Prostate gland (tissue), 2 donors: ENCODE data around the gene ZC3H6. TPM values are rescaled to one million over a fixed set of nuclear protein-coding genes. Genes with fewer than 3 reads are reported as not detected.
"Not testable (repeated sequence)": the region's sequence is repeated elsewhere in the genome, so short reads cannot be mapped to it uniquely, and the experiment has no call there.

Source experiments
- DNase-seq: peaks from one replicate; pipeline ENCODE4 v3.0.0-alpha.2; 2019; ENCODE audit warnings: low spot score
- H3K27ac ChIP-seq, 2 donors: fragments of 200-600 bp; sonication (generic); 2 replicates each; pipeline ENCODE4 v1.5.1; 2017 to 2019
- H3K27me3 ChIP-seq: fragments of 200-600 bp; sonication (generic); replicated peaks from 2 replicates; pipeline ENCODE4 v1.5.1; 2019; ENCODE audit not compliant: insufficient read depth
- H3K36me3 ChIP-seq, 2 donors: fragments of 200-600 bp; sonication (generic); 1 replicate in 1 of 2; 2 replicates in 1 of 2; pipeline versions ENCODE4 v1.5.1 to v1.8.1; 2017 to 2019
- H3K4me1 ChIP-seq: fragments of 200-600 bp; sonication (generic); replicated peaks from 2 replicates; pipeline ENCODE4 v1.5.1; 2019
- H3K4me3 ChIP-seq, 2 donors: fragments of 200-600 bp; sonication (generic); 2 replicates each; pipeline ENCODE4 v1.5.1; 2017 to 2019
- H3K9me3 ChIP-seq: fragments of 200-600 bp; sonication (generic); 2 replicates; pipeline ENCODE4 v1.5.1; 2017
- CTCF ChIP-seq, 4 experiments: fragments of 200-600 bp in 2 of 4; fragments of 450-650 bp in 2 of 4; sonication (generic) in 2 of 4; IDR thresholded peaks; 1 replicate in 3 of 4; 2 replicates in 1 of 4; pipeline ENCODE4 v1.5.1; 2016 to 2019; ENCODE audit warnings: antibody characterized with exemption in 4 of 4, mild to moderate bottlenecking in 2 of 4, moderate library complexity in 2 of 4
- POLR2A ChIP-seq: fragments of 450-650 bp; IDR thresholded peaks from one replicate; pipeline ENCODE4 v1.6.1; 2016; ENCODE audit warnings: antibody characterized with exemption, mild to moderate bottlenecking
- POLR2AphosphoS5 ChIP-seq: sonication (generic); formaldehyde crosslinking; IDR thresholded peaks from one replicate; pipeline ENCODE4 v1.6.1; 2017; ENCODE audit warnings: antibody characterized with exemption
- WGBS: methylation state at CpG from one replicate; pipeline ENCODE4 v1.1.5; 2018; 5-methylcytosine and 5-hydroxymethylcytosine counted together
- intact Hi-C: fragments of 100-400 bp; cut with DNase I; formaldehyde crosslinking; loops from one replicate; pipeline ENCODE4 v1.14.2; 2022
- total RNA-seq, 2 donors: library from RNA; depleted of rRNA; stranded (reverse); fragments of >200 nt; gene quantifications; one replicate each; pipeline ENCODE4 v1.1.0, GENCODE V29; 2016

The ZC3H6 gene
- total RNA-seq, 2 donors from 2014 or later: 10.2 to 10.5 TPM

GRCh38 chr2:112275887-112276773 is 733 bp downstream of the ZC3H6 start:
- H3K4me3 ChIP-seq: peak overlapping the region; percentile 95 to 98
- under 1% methylated on average over 65 of the region's 66 CpGs for WGBS
- intact Hi-C loops: loop anchor here (5.0 to 10.0 kb wide), 2 partner anchors 219 to 381 kb away; partner anchors contain the start of genes MERTK and TMEM87B
- peak overlapping the region; percentile 100 for H3K27ac ChIP-seq
- peak; percentile 86 for DNase-seq
- no peaks in the 10 kb centered on the region for H3K9me3 ChIP-seq
- H3K36me3 ChIP-seq: no peaks in the 10 kb centered on the region
- no peaks in the 10 kb centered on the region for H3K27me3 ChIP-seq
- no peaks in the 10 kb centered on the region for H3K4me1 ChIP-seq
- no peak for TF ChIP-seq CTCF (IDR thresholded peaks at IDR 0.05)
- TF ChIP-seq POLR2A: peak; percentile 80

- no peak overlapping the region for H3K27ac ChIP-seq
- DNase-seq: no peak
- 68% methylated on average over 5 of the region's 5 CpGs for WGBS
- no peaks in the 10 kb centered on the region for H3K27me3 ChIP-seq
- H3K9me3 ChIP-seq: no peaks in the 10 kb centered on the region
- intact Hi-C loops: loop anchor here (5.0 to 10.0 kb wide), 2 partner anchors 220 to 382 kb away; partner anchors contain the start of genes MERTK and TMEM87B
- TF ChIP-seq POLR2A: no peak
- TF ChIP-seq POLR2AphosphoS5: no peak
- no peaks in the 10 kb centered on the region for H3K4me1 ChIP-seq
- no peaks in the 10 kb centered on the region for H3K36me3 ChIP-seq
- no peak overlapping the region for H3K4me3 ChIP-seq
Measured at GRCh38 chr2:112276954-112277353, 1.6 kb downstream of the ZC3H6 start.

- Histone ChIP-seq H3K4me3 (no peak overlapping the region), H3K4me1 (no peaks in the 10 kb centered on the region), H3K27me3 (no peaks in the 10 kb centered on the region), H3K36me3 (no peaks in the 10 kb centered on the region), H3K27ac (no peak overlapping the region), H3K9me3 (no peaks in the 10 kb centered on the region)
- no peak for TF ChIP-seq POLR2AphosphoS5
- no peak for TF ChIP-seq POLR2A
- no peak for TF ChIP-seq CTCF (IDR thresholded peaks at IDR 0.05)
- intact Hi-C loops: loop anchor here (5.0 to 10.0 kb wide), 2 partner anchors 220 to 383 kb away; partner anchors contain the start of genes MERTK and TMEM87B
- no peak for DNase-seq
- 88% methylated on average over 5 of the region's 5 CpGs for WGBS
Measured at GRCh38 chr2:112277596-112278220, 2.3 kb downstream of the ZC3H6 start.

GRCh38 chr2:112282066-112282465 is 6.7 kb downstream of the ZC3H6 start:
- intact Hi-C loops, H3K36me3 ChIP-seq, H3K27me3 ChIP-seq, H3K4me1 ChIP-seq, DNase-seq, H3K9me3 ChIP-seq, H3K4me3 ChIP-seq, H3K27ac ChIP-seq: not testable (repeated sequence)
- WGBS: 92% methylated on average over 4 of the region's 4 CpGs

GRCh38 chr2:112283535-112283934 is 8.1 kb downstream of the ZC3H6 start:
- 86% methylated on average over 2 of the region's 2 CpGs for WGBS
- H3K9me3 ChIP-seq, H3K4me3 ChIP-seq, DNase-seq, H3K36me3 ChIP-seq, intact Hi-C loops, H3K27ac ChIP-seq, H3K27me3 ChIP-seq, H3K4me1 ChIP-seq: not testable (repeated sequence)

GRCh38 chr2:112290088-112290487 is 14.7 kb downstream of the ZC3H6 start:
- no peaks in the 10 kb centered on the region for H3K27me3 ChIP-seq
- no peaks in the 10 kb centered on the region for H3K4me1 ChIP-seq
- WGBS: 79% methylated on average over 3 of the region's 3 CpGs
- no peak for TF ChIP-seq POLR2AphosphoS5
- TF ChIP-seq CTCF (IDR thresholded peaks at IDR 0.05): no peak
- TF ChIP-seq POLR2A: no peak
- H3K27ac ChIP-seq: no peak overlapping the region
- intact Hi-C loops: no loop called here
- H3K36me3 ChIP-seq: no peaks in the 10 kb centered on the region
- no peak overlapping the region for H3K4me3 ChIP-seq
- DNase-seq: no peak
- no peaks in the 10 kb centered on the region for H3K9me3 ChIP-seq
